G401.6 (cell line): ENCODE measurements around the gene OR52N2.

Experiments
- FAIRE-seq: peaks from 2 replicates; lab custom pipeline; 2012; peaks lifted over from hg19 to GRCh38; lab: Jason Lieb, UNC

The OR52N2 gene

GRCh38 chr11:5808500-5809121 is at the start of gene OR52N2:
Gene OR52N2, plus strand, starts transcription at chr11:5808924. Its CDS starts 11,412 bp downstream, at chr11:5820336.
- FAIRE-seq = no peak

- no peak for FAIRE-seq
Measured at GRCh38 chr11:5767056-5767455, 41.7 kb upstream of the OR52N2 start.

GRCh38 chr11:5783255-5783654 is 25.5 kb upstream of the OR52N2 start, which contains the start of gene OR52N5:
Gene OR52N5, minus strand, starts transcription at chr11:5783355. Its CDS starts 4,721 bp downstream, at chr11:5778634.
- FAIRE-seq = no peak

- FAIRE-seq = no peak
Measured at GRCh38 chr11:5791165-5791564, 17.6 kb upstream of the OR52N2 start, which contains the start of gene OR52N1. Gene OR52N1, minus strand, starts transcription at chr11:5791265. Its CDS starts 2,449 bp downstream, at chr11:5788816.

- FAIRE-seq = no peak
Measured at GRCh38 chr11:5796541-5796940, 12.2 kb upstream of the OR52N2 start.

GRCh38 chr11:5803982-5804381 is 4.7 kb upstream of the OR52N2 start:
- FAIRE-seq = no peak

- no peak for FAIRE-seq
Measured at GRCh38 chr11:5807580-5807979, 1.1 kb upstream of the OR52N2 start.

- no peak for FAIRE-seq
Measured at GRCh38 chr11:5809122-5809519, 397 bp downstream of the OR52N2 start.

- FAIRE-seq = no peak
Measured at GRCh38 chr11:5809905-5810795, 1.4 kb downstream of the OR52N2 start.

GRCh38 chr11:5815534-5815933 is 6.8 kb downstream of the OR52N2 start:
- no peak for FAIRE-seq

GRCh38 chr11:5818245-5818886 is 9.6 kb downstream of the OR52N2 start:
- no peak for FAIRE-seq

- no peak for FAIRE-seq
Measured at GRCh38 chr11:5831196-5831829, 22.6 kb downstream of the OR52N2 start.

- FAIRE-seq = no peak
Measured at GRCh38 chr11:5833446-5833845, 24.7 kb downstream of the OR52N2 start.

GRCh38 chr11:5837695-5838094 is 29.0 kb downstream of the OR52N2 start:
- no peak for FAIRE-seq

GRCh38 chr11:5841797-5842196 is 33.1 kb downstream of the OR52N2 start, which contains the start of gene OR52E6:
Gene OR52E6, minus strand, starts transcription at chr11:5841897. Its CDS starts 0 bp downstream, at chr11:5841897.
- FAIRE-seq = no peak

GRCh38 chr11:5846701-5847100 is 38.0 kb downstream of the OR52N2 start:
- FAIRE-seq = no peak

GRCh38 chr11:5847711-5848110 is 39.0 kb downstream of the OR52N2 start:
- no peak for FAIRE-seq

GRCh38 chr11:5851002-5851401 is 42.3 kb downstream of the OR52N2 start:
- no peak for FAIRE-seq

- no peak for FAIRE-seq
Measured at GRCh38 chr11:5857590-5857989, 48.9 kb downstream of the OR52N2 start, which contains the start of gene OR52E8. Gene OR52E8, minus strand, starts transcription at chr11:5857690. Its CDS starts 0 bp downstream, at chr11:5857690.

GRCh38 chr11:5865826-5866225 is 57.1 kb downstream of the OR52N2 start:
- FAIRE-seq = no peak
